HepG2 (cell line): Measurements from ENCODE around the gene DIMT1.

Experiments
- CHD2 ChIP-seq: IDR thresholded peaks from 2 replicates; pipeline ENCODE4 v1.6.1; 2011; ENCODE audit warnings: low read depth, low read length, improper control_type of control experiment
- CTCF ChIP-seq: sonication (generic); formaldehyde crosslinking; IDR thresholded peaks from 2 replicates; pipeline ENCODE4 v1.5.0; 2020; ENCODE audit warnings: mild to moderate bottlenecking, missing genetic modification reagents, moderate library complexity
- EZH2 ChIP-seq: conservative IDR thresholded peaks from 2 replicates; pipeline ENCODE4 v1.6.1; 2012; ENCODE audit warnings: mild to moderate bottlenecking, low read depth, low read length, moderate library complexity
- FOSL1 ChIP-seq: sonication (generic); formaldehyde crosslinking; IDR thresholded peaks from 2 replicates; pipeline ENCODE4 v1.9.0; 2021; ENCODE audit warnings: missing genetic modification reagents, borderline replicate concordance
- HOXA7 ChIP-seq: sonication (generic); formaldehyde crosslinking; IDR thresholded peaks from 2 replicates; pipeline ENCODE4 v1.8.1; 2022; ENCODE audit warnings: mild to moderate bottlenecking, missing genetic modification reagents, moderate library complexity
- MLX ChIP-seq: IDR thresholded peaks from 2 replicates; pipeline ENCODE4 v1.6.1; 2016
- NCOR1 ChIP-seq: fragments of 200-600 bp; sonication (generic); IDR thresholded peaks from 2 replicates; pipeline ENCODE4 v1.7.0; 2017; ENCODE audit warnings: antibody characterized with exemption, low read length, borderline replicate concordance
- POLR2A ChIP-seq, 2 experiments: IDR thresholded peaks; 2 replicates each; pipeline ENCODE4 v1.6.1; 2011; ENCODE audit warnings: low read depth in 2 of 2, low read length in 2 of 2, mild to moderate bottlenecking in 1 of 2, moderate library complexity in 1 of 2; ENCODE audit not compliant: insufficient read depth in 1 of 2
- SKI ChIP-seq: fragments of 450-650 bp; IDR thresholded peaks from one replicate; pipeline ENCODE4 v1.6.1; 2018; ENCODE audit warnings: mild to moderate bottlenecking; ENCODE audit not compliant: partially characterized antibody
- SOX6 ChIP-seq, 2 experiments: fragments of 450-650 bp in 1 of 2; sonication (generic) in 1 of 2; formaldehyde crosslinking in 1 of 2; IDR thresholded peaks; 2 replicates each; pipeline versions ENCODE4 v1.4.0 to v1.6.1; 2017 to 2020; ENCODE audit warnings: antibody characterized with exemption in 1 of 2, mild to moderate bottlenecking in 1 of 2, missing genetic modification reagents in 1 of 2
- TAF15 ChIP-seq: fragments of 200-400 bp; formaldehyde crosslinking; IDR thresholded peaks from one replicate; pipeline ENCODE4 v1.6.1; 2018; ENCODE audit warnings: mild to moderate bottlenecking, low read depth, low read length; ENCODE audit not compliant: poor library complexity, severe bottlenecking
- ZNF431 ChIP-seq: sonication (generic); formaldehyde crosslinking; IDR thresholded peaks from 2 replicates; pipeline ENCODE4 v1.9.0; 2022; ENCODE audit warnings: missing genetic modification reagents, low read depth, mild to moderate bottlenecking, borderline replicate concordance
- ZNF687 ChIP-seq: sonication (generic); formaldehyde crosslinking; IDR thresholded peaks from 2 replicates; pipeline ENCODE4 v1.5.1; 2020; ENCODE audit warnings: mild to moderate bottlenecking, missing genetic modification reagents, moderate library complexity

DNA sequence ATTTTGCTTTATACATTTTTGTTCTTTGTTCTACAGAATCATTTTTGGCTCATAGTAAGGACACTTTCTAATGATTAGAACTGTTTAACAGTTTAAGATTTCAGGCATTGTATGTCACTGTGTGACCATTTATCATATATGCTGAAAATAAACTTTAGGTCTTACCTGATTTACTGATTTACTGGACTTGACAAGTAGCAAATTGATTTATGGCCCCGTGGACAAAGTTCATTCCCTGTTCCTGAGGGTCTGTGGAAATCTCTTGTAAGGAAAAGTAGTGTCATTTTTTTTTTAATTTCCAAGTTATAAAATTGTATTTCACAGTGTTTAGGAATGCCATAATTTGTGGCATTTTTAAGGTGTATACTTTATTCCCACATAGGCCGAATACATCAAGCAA lies 57.0 kb downstream of the DIMT1 start:
- TF ChIP-seq NCOR1 (no peak), SOX6 (IDR thresholded peaks at IDR 0.05) (no peak), SOX6 (CRISPR knock-in tag; IDR thresholded peaks at IDR 0.05) (no peak), CTCF (CRISPR knock-in tag) (no peak), SKI (no peak), POLR2A (IDR thresholded peaks at IDR 0.05; ENCODE audit: insufficient read depth in 1 of 2, low read depth in 2 of 2, low read length in 2 of 2) (no peak), ZNF687 (CRISPR knock-in tag) (no peak), HOXA7 (no peak), EZH2 (no peak), FOSL1 (CRISPR knock-in tag) (no peak), ZNF431 (CRISPR knock-in tag) (no peak), MLX (CRISPR knock-in tag) (no peak), TAF15 (no peak), CHD2 (no peak)
